NCI-H446 treated with DMSO at 0.1 percent for 48 hours (cell line): ENCODE results near the gene VAMP3.

Experiments used
- DNase-seq: peaks from one replicate; lab custom pipeline; 2025; lab: John Stamatoyannopoulos, UW

The VAMP3 gene, protein sequence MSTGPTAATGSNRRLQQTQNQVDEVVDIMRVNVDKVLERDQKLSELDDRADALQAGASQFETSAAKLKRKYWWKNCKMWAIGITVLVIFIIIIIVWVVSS

DNA sequence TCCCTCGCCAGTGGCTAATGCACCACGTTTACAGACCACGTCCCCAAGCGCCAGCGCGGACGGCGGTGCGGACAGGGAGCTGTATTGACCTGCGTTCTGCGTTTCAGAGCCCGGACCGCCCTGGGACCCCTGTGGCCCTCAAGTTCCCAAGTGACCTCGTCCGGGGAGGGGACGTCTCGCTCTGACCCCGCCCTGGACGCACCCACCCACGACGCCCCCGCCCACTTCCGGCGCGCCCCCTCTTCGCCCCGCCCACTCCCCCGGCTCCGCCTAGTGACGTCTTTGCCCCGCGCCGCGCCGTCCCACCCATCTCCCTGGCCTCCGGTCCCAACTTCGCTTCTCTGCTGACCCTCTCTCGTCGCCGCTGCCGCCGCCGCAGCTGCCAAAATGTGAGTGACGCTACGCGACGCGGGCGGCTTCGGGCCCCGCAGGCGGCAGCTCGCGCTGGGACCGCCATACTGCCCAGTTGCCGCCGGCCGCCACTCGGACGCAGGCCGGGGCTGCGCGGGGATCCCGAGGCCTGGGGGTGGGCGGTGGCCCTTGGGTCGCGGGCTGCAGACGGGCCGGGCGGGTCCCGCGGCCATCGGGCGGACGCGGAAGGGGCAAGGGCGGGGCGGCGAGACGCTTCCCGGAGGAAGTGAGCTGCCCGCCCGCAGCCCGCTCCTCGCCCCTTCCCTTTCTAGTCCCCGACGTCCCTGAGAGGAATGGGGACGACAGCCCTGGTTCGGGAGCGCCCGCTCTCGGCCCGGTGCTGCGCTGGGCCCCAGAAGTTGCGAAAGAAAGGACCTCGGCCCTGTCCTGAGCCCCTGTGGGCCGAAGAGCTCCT lies at the start of gene VAMP3:
Gene VAMP3 (plus strand): TSS at position 300 of the 826 bp plus-strand sequence. CDS start 88 bp downstream, at position 388.
- peak; percentile 54 for DNase-seq

DNA sequence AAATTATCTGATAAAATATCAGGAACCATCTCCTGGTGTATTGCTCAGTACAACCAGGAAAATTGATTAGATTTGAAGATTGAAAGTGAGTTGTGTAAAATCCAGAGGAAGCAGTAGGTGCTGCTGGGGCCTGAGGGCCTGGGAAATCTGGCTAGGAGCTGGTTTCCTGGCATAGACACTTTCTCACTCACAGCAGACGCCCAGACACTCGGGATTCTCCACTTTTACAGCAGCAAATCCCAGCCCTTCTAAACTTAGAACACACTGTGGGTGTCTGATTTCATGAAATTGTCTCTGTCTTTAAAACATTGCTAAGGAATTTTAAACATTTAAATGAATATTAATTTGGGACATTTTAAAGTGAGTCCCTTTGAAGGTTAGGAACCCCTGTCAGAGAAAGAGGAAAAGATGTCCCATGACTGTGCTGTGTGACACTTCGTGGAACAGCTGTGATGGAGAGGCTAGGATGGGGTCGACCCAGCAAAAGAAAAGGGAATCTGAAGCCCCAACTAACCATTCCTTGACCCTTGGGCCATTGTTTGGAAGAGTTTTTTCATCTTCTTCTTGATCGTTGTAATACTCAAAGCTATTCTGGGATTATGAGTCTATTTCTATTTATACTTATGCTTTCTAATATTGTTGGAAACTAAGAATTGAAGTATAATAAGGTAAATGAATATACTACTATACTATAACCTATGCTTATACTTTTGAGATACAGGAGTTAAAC lies 49.0 kb upstream of the VAMP3 start:
- no peak for DNase-seq

DNA sequence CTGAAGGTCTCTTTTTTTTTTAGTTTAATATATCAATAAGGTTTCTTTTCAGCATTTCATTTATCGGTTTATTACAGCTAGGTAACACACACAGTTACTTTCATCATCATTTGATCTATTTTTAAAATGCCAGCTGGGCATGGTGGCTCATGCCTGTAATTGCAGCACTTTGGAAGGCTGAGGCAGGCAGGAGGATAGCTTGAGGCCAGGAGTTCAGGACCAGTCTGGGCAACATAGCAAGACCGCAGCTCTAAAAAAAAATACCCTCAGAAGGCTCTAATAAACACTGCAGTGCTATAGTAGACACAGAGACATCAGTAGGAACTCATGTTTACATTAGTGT lies 48.5 kb upstream of the VAMP3 start:
- no peak for DNase-seq

GRCh38 chr1:7726623-7727022 lies 44.5 kb upstream of the VAMP3 start:
- DNase-seq, result no peak

DNA sequence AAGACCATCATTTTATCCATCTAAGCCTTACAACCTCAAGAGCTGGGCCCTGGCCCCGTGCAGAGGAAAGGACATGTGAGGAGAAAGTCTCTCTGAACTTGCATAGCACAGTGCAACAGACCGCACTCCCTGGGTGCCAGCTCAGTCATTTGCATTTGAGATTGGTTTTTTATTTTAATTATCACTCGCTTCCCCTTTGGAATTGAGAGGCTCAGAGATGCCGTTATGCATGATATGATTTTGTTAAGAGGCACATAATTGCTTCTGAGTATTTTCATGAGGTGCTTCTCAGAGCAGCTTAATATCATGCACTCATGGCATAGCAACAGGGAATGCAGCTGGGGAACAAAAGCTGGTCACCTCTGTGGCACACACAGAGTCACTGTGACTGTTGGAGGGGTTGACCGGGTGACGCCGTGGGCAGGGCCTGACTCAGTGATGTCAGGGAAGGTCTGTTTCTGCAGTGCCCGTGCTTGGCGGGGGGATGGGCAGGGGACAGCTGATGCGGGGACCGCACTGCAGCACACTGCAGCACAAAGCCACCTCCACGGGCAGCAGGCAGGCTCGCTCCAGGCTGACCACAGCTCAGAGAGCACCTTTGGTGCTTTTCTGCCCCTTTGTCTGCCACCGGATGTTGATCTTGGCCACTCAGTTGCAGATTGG lies 43.2 kb upstream of the VAMP3 start:
- no peak for DNase-seq

GRCh38 chr1:7729761-7730160 lies 41.3 kb upstream of the VAMP3 start:
- DNase-seq, result no peak

DNA sequence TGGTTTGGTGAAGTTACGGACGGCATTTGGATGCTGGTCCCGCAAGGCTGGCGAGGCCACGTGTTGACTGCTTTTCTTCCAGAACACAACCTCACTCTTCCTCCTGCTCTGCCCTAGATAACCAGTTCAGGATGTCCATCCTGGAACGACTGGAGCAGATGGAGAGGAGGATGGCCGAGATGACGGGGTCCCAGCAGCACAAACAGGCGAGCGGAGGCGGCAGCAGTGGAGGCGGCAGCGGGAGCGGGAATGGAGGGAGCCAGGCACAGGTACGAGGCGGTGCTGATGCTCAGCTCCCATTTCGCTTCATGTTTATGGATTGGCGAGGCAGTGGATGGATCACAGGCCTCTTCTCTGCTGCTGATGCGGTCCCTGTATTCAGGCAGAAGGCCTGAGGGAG lies 38.8 kb upstream of the VAMP3 start:
- no peak for DNase-seq

GRCh38 chr1:7733276-7733675 lies 37.8 kb upstream of the VAMP3 start:
- DNase-seq, result no peak

- no peak for DNase-seq
These were observed 33.1 kb upstream of the VAMP3 start for GRCh38 chr1:7738044-7738443.

GRCh38 chr1:7743346-7743745 lies 27.8 kb upstream of the VAMP3 start:
- DNase-seq, result no peak

GRCh38 chr1:7744882-7745281 lies 26.2 kb upstream of the VAMP3 start:
- no peak for DNase-seq

DNA sequence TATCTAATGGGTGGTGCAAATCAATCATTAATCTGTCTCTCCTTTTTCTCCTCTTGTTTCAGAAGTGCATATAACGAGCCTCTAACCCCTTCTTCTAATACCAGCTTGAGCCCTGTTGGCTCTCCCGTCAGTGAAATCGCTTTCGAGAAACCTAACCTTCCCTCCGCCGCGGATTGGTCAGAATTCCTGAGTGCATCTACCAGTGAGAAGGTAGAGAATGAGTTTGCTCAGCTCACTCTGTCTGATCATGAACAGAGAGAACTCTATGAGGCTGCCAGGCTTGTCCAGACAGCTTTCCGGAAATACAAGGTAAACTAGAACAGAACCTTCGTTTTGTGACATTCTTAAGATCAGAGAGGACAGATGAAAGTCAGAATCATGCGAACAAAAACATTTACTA lies 25.3 kb upstream of the VAMP3 start:
- DNase-seq, result no peak

GRCh38 chr1:7747605-7748004 lies 23.5 kb upstream of the VAMP3 start:
- DNase-seq, result no peak

GRCh38 chr1:7749126-7749525 lies 22.0 kb upstream of the VAMP3 start:
- DNase-seq, result no peak

DNA sequence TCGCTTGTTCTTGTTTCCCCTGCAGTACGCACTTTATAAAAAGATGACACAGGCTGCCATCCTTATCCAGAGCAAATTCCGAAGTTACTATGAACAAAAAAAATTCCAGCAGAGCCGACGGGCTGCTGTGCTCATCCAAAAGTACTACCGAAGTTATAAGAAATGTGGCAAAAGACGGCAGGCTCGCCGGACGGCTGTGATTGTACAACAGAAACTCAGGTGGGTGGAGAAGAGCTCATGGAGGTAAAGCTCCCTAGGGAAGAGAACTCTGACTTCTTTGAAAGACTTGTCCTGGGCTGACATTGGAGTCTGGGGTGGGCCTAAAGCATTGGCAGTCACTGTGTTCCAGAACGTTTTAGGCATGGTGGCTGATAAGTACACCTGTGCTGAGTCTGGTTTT lies 19.9 kb upstream of the VAMP3 start:
- no peak for DNase-seq

DNA sequence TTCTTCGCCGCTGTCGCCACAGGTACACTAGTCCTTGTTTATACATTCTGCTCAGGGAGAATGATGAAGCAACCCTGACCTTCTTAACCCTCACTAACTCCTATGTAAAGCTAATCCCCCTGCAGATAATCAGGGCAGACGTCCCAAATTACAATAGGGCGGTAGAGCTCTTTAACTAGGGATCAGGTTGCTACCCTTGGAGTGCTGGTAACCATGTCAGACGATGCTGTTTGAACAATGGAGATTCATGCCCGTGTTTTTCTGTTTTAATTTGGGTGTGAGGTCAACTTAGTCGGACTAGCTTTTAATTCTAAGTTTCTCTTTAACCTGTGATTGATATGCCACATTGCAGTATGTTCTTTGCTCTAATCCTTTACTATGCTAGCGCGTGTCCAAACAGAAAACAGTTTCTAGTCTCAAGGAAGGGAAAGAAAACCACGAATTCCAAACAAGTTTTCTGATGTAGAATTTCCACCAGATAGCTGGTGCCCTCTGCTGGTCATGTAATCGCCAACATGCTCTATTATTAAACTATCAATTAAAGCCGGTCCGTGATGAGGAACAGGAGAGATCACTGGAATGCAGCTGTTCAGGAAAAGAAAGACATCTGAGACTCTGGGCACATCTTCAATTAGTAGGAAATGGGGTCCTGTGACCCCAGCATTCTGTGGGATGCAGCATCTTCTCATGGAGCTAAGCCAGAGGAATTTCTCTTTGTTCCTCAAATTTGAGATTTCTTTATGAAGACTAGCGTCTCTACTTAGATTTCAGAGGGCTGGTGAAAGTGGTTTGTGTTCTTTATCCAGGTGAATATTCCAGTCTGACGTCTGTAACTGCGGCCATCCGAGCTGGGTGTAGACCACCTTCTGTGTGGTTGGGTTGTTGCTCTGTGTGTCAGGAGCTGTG lies 18.3 kb upstream of the VAMP3 start:
- DNase-seq, result no peak

DNA sequence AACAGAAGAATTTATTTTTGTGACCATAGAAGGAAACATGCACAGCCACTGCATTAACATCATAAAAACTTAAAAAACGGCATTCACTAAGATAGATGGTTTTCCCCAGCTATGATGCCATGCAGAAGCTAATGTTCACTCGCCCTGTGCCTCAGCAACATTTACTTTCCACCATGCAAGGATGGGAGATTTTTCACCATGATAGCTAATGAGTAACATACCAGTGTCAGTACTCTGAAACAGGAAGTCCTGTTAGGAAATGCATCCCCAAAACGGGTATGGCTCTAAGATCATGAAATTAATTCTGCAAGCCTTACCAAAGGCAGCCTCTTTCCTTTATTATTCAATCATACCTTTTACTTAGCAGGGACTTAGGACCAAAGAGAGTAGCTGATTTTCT lies 17.5 kb upstream of the VAMP3 start:
- DNase-seq, result no peak

DNA sequence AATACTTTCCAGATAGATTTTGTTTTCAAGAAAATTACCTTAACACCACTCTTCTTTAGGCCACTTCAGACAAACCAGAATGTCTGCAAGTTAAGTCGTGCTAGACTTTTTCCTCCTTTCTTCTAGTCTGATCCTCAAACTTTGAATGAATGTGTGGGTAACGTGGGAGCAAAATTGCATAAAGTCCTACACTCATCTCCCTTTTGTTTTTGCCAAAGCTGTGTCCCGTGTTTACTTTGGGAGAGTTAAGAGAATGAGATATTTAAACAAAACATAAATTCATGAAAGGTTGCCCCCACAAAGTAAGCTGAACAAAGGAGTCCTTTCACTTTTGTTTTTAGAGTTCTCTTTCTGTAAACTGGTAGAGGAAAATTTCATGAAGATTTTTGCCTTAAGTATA lies 16.9 kb upstream of the VAMP3 start:
- DNase-seq, result no peak

- DNase-seq, result no peak
These were observed 15.6 kb upstream of the VAMP3 start for GRCh38 chr1:7755448-7755847.

DNA sequence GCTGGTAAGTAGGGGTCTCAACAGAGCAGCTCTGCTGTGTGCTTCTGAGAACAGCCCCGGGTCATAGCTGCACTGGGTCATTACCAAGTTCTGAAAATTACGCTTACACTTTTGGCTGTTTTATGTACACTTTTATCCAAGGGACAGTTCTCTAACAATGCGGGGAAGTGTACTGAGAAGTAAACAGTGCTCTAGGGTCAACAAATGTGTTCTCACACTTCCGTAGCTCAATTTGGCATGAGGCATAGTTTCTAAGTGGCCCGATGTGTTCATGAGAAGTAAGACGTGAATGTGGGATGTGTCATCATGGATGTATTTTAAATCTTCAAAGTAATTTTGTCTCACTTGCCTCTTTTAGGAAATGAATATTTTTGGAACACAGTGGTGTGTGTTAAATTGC lies 10.9 kb upstream of the VAMP3 start:
- no peak for DNase-seq

GRCh38 chr1:7761103-7761502 lies 10.0 kb upstream of the VAMP3 start:
- DNase-seq, result no peak

DNA sequence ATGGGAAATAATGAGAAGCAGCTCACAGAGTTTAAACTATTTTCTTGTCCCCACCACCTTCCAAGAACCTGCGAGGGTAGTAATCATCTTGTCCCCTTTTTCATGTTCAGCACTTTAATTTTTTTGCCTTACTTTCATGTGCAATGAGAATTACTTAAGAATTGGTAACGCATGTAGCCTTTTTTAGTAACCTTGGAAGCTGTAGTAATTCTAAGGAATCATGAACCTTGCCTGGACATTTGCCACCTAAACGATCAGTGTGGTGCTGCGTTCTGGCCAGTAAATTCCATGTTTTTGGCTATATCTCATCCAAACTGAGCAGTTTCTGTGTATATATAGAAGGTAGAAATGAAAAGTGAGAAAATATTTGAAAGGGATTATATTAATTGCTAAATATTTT lies 3.9 kb upstream of the VAMP3 start:
- DNase-seq, result no peak
